Measurements from ENCODE around the gene PHOSPHO1. TPM values are rescaled to one million over a fixed set of nuclear protein-coding genes. Genes with fewer than 3 reads are reported as not detected.
A peak's percentile ranks its signal among the peaks of the same experiment; 100 is the strongest.
"Not testable (repeated sequence)": the region's sequence is repeated elsewhere in the genome, so short reads cannot be mapped to it uniquely, and the experiment has no call there.

Gene PHOSPHO1
- total RNA-seq, 1 donor from 2014 or later: not detected

GRCh38 chr17:49183801-49184200, 46.8 kb downstream of the PHOSPHO1 start:
- Mint-ChIP-seq H3K27ac (no peak overlapping the region), H3K4me3 (no peak overlapping the region), H3K4me1 (peaks cover 4% of the 10 kb centered on the region), H3K36me3 (ENCODE audit: low read depth) (no peaks in the 10 kb centered on the region), H3K9me3 (peaks cover 6% of the 10 kb centered on the region), H3K27me3 (no peaks in the 10 kb centered on the region)
- CTCF ChIA-PET: interaction anchor here (1.2 to 9.0 kb wide), 2 partner anchors 43 to 49 kb away, joined by 3 to 197 read pairs; partner anchors contain the start of gene PHOSPHO1
- intact Hi-C loops (cut with micrococcal nuclease): no loop called here
- POLR2A ChIA-PET: interaction anchor here (0.6 kb wide), 2 partner anchors 44 to 205 kb away, joined by 3 to 4 read pairs; no protein-coding TSS in a partner anchor
- TF ChIP-seq CTCF (IDR thresholded peaks at IDR 0.05): no peak
- ATAC-seq (ENCODE audit: low read depth) (no peak), DNase-seq (no peak)

GRCh38 chr17:49183341-49183740, 47.2 kb downstream of the PHOSPHO1 start:
- POLR2A ChIA-PET: interaction anchor here (0.6 kb wide), 2 partner anchors 44 to 206 kb away, joined by 3 to 4 read pairs; no protein-coding TSS in a partner anchor

GRCh38 chr17:49180998-49181635, 49.5 kb downstream of the PHOSPHO1 start:
- peaks cover 13% of the 10 kb centered on the region for H3K9me3 Mint-ChIP-seq
- H3K4me1 Mint-ChIP-seq: peaks cover 4% of the 10 kb centered on the region
- ChIA-PET POLR2A (interaction anchor here (1.6 to 1.7 kb wide), 2 partner anchors 11 to 49 kb away, joined by 6 to 8 read pairs; no protein-coding TSS in a partner anchor), CTCF (interaction anchor here (0.8 to 9.0 kb wide), 16 partner anchors 7 to 210 kb away, joined by 3 to 197 read pairs (median 6); partner anchors contain the start of genes ABI3, GNGT2 and PHOSPHO1)
- ATAC-seq (ENCODE audit: low read depth): no peak
- TF ChIP-seq CTCF (IDR thresholded peaks at IDR 0.05): no peak
- intact Hi-C loops (cut with micrococcal nuclease): loop anchor here (1.0 kb wide), 5 partner anchors 11 to 109 kb away; partner anchors contain the start of genes ABI3 and GNGT2
- H3K36me3 Mint-ChIP-seq (ENCODE audit: low read depth): no peaks in the 10 kb centered on the region
- H3K27me3 Mint-ChIP-seq: no peaks in the 10 kb centered on the region
- DNase-seq: no peak
- no peak overlapping the region for H3K27ac Mint-ChIP-seq
- H3K4me3 Mint-ChIP-seq: no peak overlapping the region

More at GRCh38 chr17:49183341-49183740, 47.2 kb downstream of the PHOSPHO1 start:
- H3K27ac Mint-ChIP-seq: no peak overlapping the region
- DNase-seq (no peak), ATAC-seq (ENCODE audit: low read depth) (no peak)
- intact Hi-C loops (cut with micrococcal nuclease): no loop called here
- H3K27me3 Mint-ChIP-seq: no peaks in the 10 kb centered on the region
- H3K9me3 Mint-ChIP-seq: peaks cover 6% of the 10 kb centered on the region
- CTCF ChIA-PET: interaction anchor here (1.2 to 9.0 kb wide), 2 partner anchors 44 to 49 kb away, joined by 3 to 197 read pairs; partner anchors contain the start of gene PHOSPHO1
- no peak overlapping the region for H3K4me3 Mint-ChIP-seq
- H3K36me3 Mint-ChIP-seq (ENCODE audit: low read depth): no peaks in the 10 kb centered on the region
- TF ChIP-seq CTCF (IDR thresholded peaks at IDR 0.05): no peak
- peaks cover 4% of the 10 kb centered on the region for H3K4me1 Mint-ChIP-seq

- H3K36me3 Mint-ChIP-seq (ENCODE audit: low read depth): peaks cover 4% of the 10 kb centered on the region
- CTCF ChIA-PET: interaction anchor here (0.6 to 9.0 kb wide), 19 partner anchors 8 to 376 kb away, joined by 3 to 197 read pairs (median 5); partner anchors contain the start of genes ABI3, GNGT2 and PHOSPHO1
- peaks cover 1% of the 10 kb centered on the region for H3K27me3 Mint-ChIP-seq
- H3K27ac Mint-ChIP-seq: no peak overlapping the region
- DNase-seq (peak; percentile 58), ATAC-seq (ENCODE audit: low read depth) (peak; percentile 52)
- peaks cover 20% of the 10 kb centered on the region for H3K9me3 Mint-ChIP-seq
- peaks cover 4% of the 10 kb centered on the region for H3K4me1 Mint-ChIP-seq
- intact Hi-C loops (cut with micrococcal nuclease): loop anchor here (1.0 kb wide), 5 partner anchors 12 to 110 kb away; partner anchors contain the start of genes ABI3 and GNGT2
- peak; percentile 54 for TF ChIP-seq CTCF (IDR thresholded peaks at IDR 0.05)
- no peak overlapping the region for H3K4me3 Mint-ChIP-seq
- POLR2A ChIA-PET: interaction anchor here (0.6 to 1.7 kb wide), 4 partner anchors 12 to 1448 kb away, joined by 3 to 8 read pairs (median 4); partner anchors contain the start of gene TBX21
Observed at GRCh38 chr17:49180303-49180702, 50.3 kb downstream of the PHOSPHO1 start.

GRCh38 chr17:49175978-49176377, 54.6 kb downstream of the PHOSPHO1 start:
- ATAC-seq (ENCODE audit: low read depth); H3K4me1 Mint-ChIP-seq; H3K4me3 Mint-ChIP-seq; H3K27ac Mint-ChIP-seq; DNase-seq; intact Hi-C loops (cut with micrococcal nuclease); H3K36me3 Mint-ChIP-seq (ENCODE audit: low read depth): not testable (repeated sequence)
- CTCF ChIA-PET: interaction anchor here (9.0 kb wide), 1 partner anchor 51 kb away, joined by 197 read pairs; the partner anchor contains the start of gene PHOSPHO1
- Mint-ChIP-seq H3K27me3 (peaks cover 25% of the 10 kb centered on the region), H3K9me3 (peaks cover 39% of the 10 kb centered on the region)
- POLR2A ChIA-PET: interaction anchor here (0.5 to 0.7 kb wide), 2 partner anchors 48 to 501 kb away, joined by 3 to 4 read pairs; no protein-coding TSS in a partner anchor

Other genes with a start within 250 kb of the PHOSPHO1 start
- gene IGF2BP1, start 233.4 kb downstream of the PHOSPHO1 start, total RNA-seq: 0.10 and 0.40 TPM in 2 replicates
- 0.05 and 0.09 TPM in 2 replicates for gene B4GALNT2, start 98.0 kb downstream of the PHOSPHO1 start, total RNA-seq
- gene GNGT2, start 20.2 kb downstream of the PHOSPHO1 start, total RNA-seq: 8.1 and 9.8 TPM in 2 replicates
- 6.5 and 9.7 TPM in 2 replicates for gene ABI3, start 20.1 kb downstream of the PHOSPHO1 start, total RNA-seq
- 37.1 and 40.6 TPM in 2 replicates for gene ZNF652, start 131.5 kb upstream of the PHOSPHO1 start, total RNA-seq
- gene PHB1, start 184.1 kb upstream of the PHOSPHO1 start, total RNA-seq: 184 and 214 TPM in 2 replicates